Natural killer cell treated with Interleukin-12 subunit alpha and Interleukin-12 subunit beta and Interleukin-15 and Interleukin-18, amount 100 ng/mL, for 72 hours (primary cell): Measurements from ENCODE around the gene SLC22A12. TPM values are rescaled to one million over a fixed set of nuclear protein-coding genes. Genes with fewer than 3 reads are reported as not detected.

ENCODE experiments used
- ATAC-seq, 2 donors: fragments of 150-1000 bp; cut with Tn5 transposase in 1 of 2; sonication (Bioruptor Pico), chemical (Tn5 transposase) in 1 of 2; 2 replicates each; pipeline ENCODE4 v1.10.0; 2021
- DNase-seq: peaks from one replicate; pipeline ENCODE4 v3.0.0; 2022; ENCODE audit warnings: low spot score
- H3K27ac Mint-ChIP-seq, 2 donors: 1 replicate in 1 of 2; 2 replicates in 1 of 2; pipeline ENCODE4 v1.8.0; 2022; ENCODE audit warnings: mixed read lengths in 2 of 2, mild to moderate bottlenecking in 1 of 2, moderate library complexity in 1 of 2
- H3K27me3 Mint-ChIP-seq, 2 donors: 1 replicate in 1 of 2; 2 replicates in 1 of 2; pipeline ENCODE4 v1.8.0; 2022; ENCODE audit warnings: mixed read lengths in 2 of 2
- H3K36me3 Mint-ChIP-seq: one replicate; pipeline ENCODE4 v1.8.0; 2022; ENCODE audit warnings: mixed read lengths
- H3K4me1 Mint-ChIP-seq, 2 donors: 1 replicate in 1 of 2; 2 replicates in 1 of 2; pipeline ENCODE4 v1.8.0; 2022; ENCODE audit warnings: low read depth in 2 of 2, mixed read lengths in 2 of 2, mild to moderate bottlenecking in 1 of 2
- H3K4me3 Mint-ChIP-seq: one replicate; pipeline ENCODE4 v1.8.0; 2022; ENCODE audit warnings: mixed read lengths
- H3K9me3 Mint-ChIP-seq: 2 replicates; pipeline ENCODE4 v1.8.0; 2022; ENCODE audit warnings: mixed read lengths
- total RNA-seq, 2 donors: library from RNA; stranded (reverse); gene quantifications; one replicate each; pipeline ENCODE4 v1.2.3, GENCODE V29; 2022

The SLC22A12 gene
- total RNA-seq, 2 donors from 2014 or later: not detected

GRCh38 chr11:64608046-64608445 is 17.0 kb downstream of the SLC22A12 start:
- H3K36me3 Mint-ChIP-seq: no peaks in the 10 kb centered on the region
- H3K4me3 Mint-ChIP-seq: no peak overlapping the region
- H3K27me3 Mint-ChIP-seq: peaks cover 0 to 6% of the 10 kb centered on the region in 2 donors
- DNase-seq (no peak), ATAC-seq (no peak)
- no peak overlapping the region for H3K27ac Mint-ChIP-seq
- no peaks in the 10 kb centered on the region for H3K9me3 Mint-ChIP-seq
- no peaks in the 10 kb centered on the region for H3K4me1 Mint-ChIP-seq

- peaks cover 0 to 6% of the 10 kb centered on the region in 2 donors for H3K27me3 Mint-ChIP-seq
- H3K36me3 Mint-ChIP-seq: no peaks in the 10 kb centered on the region
- H3K9me3 Mint-ChIP-seq: no peaks in the 10 kb centered on the region
- no peak for ATAC-seq
- H3K4me1 Mint-ChIP-seq: no peaks in the 10 kb centered on the region
- H3K27ac Mint-ChIP-seq: no peak overlapping the region
- no peak overlapping the region for H3K4me3 Mint-ChIP-seq
- DNase-seq: no peak
Observed at GRCh38 chr11:64608636-64609035, 17.6 kb downstream of the SLC22A12 start.

GRCh38 chr11:64609436-64610047 is 18.5 kb downstream of the SLC22A12 start:
- Mint-ChIP-seq H3K4me3 (no peak overlapping the region), H3K36me3 (no peaks in the 10 kb centered on the region), H3K9me3 (no peaks in the 10 kb centered on the region), H3K27ac (no peak overlapping the region), H3K27me3 (peaks cover 0 to 5% of the 10 kb centered on the region in 2 donors), H3K4me1 (no peaks in the 10 kb centered on the region)
- ATAC-seq (peak in 1 of 2 donors; percentile 41), DNase-seq (no peak)

GRCh38 chr11:64610596-64610995 is 19.6 kb downstream of the SLC22A12 start:
- DNase-seq (no peak), ATAC-seq (no peak)
- Mint-ChIP-seq H3K27ac (no peak overlapping the region), H3K4me1 (no peaks in the 10 kb centered on the region), H3K36me3 (no peaks in the 10 kb centered on the region), H3K27me3 (no peaks in the 10 kb centered on the region), H3K9me3 (no peaks in the 10 kb centered on the region), H3K4me3 (no peak overlapping the region)

- ATAC-seq (no peak), DNase-seq (no peak)
- Mint-ChIP-seq H3K27me3 (no peaks in the 10 kb centered on the region), H3K9me3 (no peaks in the 10 kb centered on the region), H3K4me3 (no peak overlapping the region), H3K27ac (no peak overlapping the region), H3K4me1 (no peaks in the 10 kb centered on the region), H3K36me3 (no peaks in the 10 kb centered on the region)
Observed at GRCh38 chr11:64611176-64611575, 20.2 kb downstream of the SLC22A12 start.

- Mint-ChIP-seq H3K27me3 (no peaks in the 10 kb centered on the region), H3K4me3 (no peak overlapping the region), H3K4me1 (no peaks in the 10 kb centered on the region), H3K27ac (no peak overlapping the region), H3K36me3 (no peaks in the 10 kb centered on the region), H3K9me3 (no peaks in the 10 kb centered on the region)
- no peak for ATAC-seq
- DNase-seq: no peak
Observed at GRCh38 chr11:64611869-64612646, 21.0 kb downstream of the SLC22A12 start.

GRCh38 chr11:64613648-64614047 is 22.6 kb downstream of the SLC22A12 start:
- no peak overlapping the region for H3K4me3 Mint-ChIP-seq
- H3K4me1 Mint-ChIP-seq: no peaks in the 10 kb centered on the region
- ATAC-seq: no peak
- no peaks in the 10 kb centered on the region for H3K9me3 Mint-ChIP-seq
- H3K27ac Mint-ChIP-seq: no peak overlapping the region
- H3K36me3 Mint-ChIP-seq: no peaks in the 10 kb centered on the region
- DNase-seq: no peak
- no peaks in the 10 kb centered on the region for H3K27me3 Mint-ChIP-seq

- ATAC-seq (no peak), DNase-seq (no peak)
- H3K4me1 Mint-ChIP-seq: peaks cover 0 to 3% of the 10 kb centered on the region in 2 donors
- H3K36me3 Mint-ChIP-seq: no peaks in the 10 kb centered on the region
- H3K9me3 Mint-ChIP-seq: no peaks in the 10 kb centered on the region
- H3K27ac Mint-ChIP-seq: no peak overlapping the region
- no peak overlapping the region for H3K4me3 Mint-ChIP-seq
- H3K27me3 Mint-ChIP-seq: no peaks in the 10 kb centered on the region
Observed at GRCh38 chr11:64614917-64615316, 23.9 kb downstream of the SLC22A12 start.

GRCh38 chr11:64616817-64617216 is 25.8 kb downstream of the SLC22A12 start:
- H3K9me3 Mint-ChIP-seq: no peaks in the 10 kb centered on the region
- no peak overlapping the region for H3K4me3 Mint-ChIP-seq
- peaks cover 0 to 3% of the 10 kb centered on the region in 2 donors for H3K4me1 Mint-ChIP-seq
- no peak for ATAC-seq
- DNase-seq: no peak
- H3K36me3 Mint-ChIP-seq: no peaks in the 10 kb centered on the region
- H3K27me3 Mint-ChIP-seq: no peaks in the 10 kb centered on the region
- no peak overlapping the region for H3K27ac Mint-ChIP-seq

- Mint-ChIP-seq H3K27ac (no peak overlapping the region), H3K4me1 (peaks cover 0 to 3% of the 10 kb centered on the region in 2 donors)
- DNase-seq: no peak
Observed at GRCh38 chr11:64619196-64619595, 28.2 kb downstream of the SLC22A12 start.

GRCh38 chr11:64619811-64620380 is 28.9 kb downstream of the SLC22A12 start:
- ATAC-seq (no peak), DNase-seq (no peak)
- Mint-ChIP-seq H3K36me3 (no peaks in the 10 kb centered on the region), H3K4me3 (no peak overlapping the region), H3K27ac (no peak overlapping the region), H3K4me1 (peaks cover 0 to 3% of the 10 kb centered on the region in 2 donors), H3K27me3 (no peaks in the 10 kb centered on the region), H3K9me3 (no peaks in the 10 kb centered on the region)

More at GRCh38 chr11:64619196-64619595, 28.2 kb downstream of the SLC22A12 start:
- Mint-ChIP-seq H3K9me3 (no peaks in the 10 kb centered on the region), H3K36me3 (no peaks in the 10 kb centered on the region), H3K27me3 (no peaks in the 10 kb centered on the region), H3K4me3 (no peak overlapping the region)
- ATAC-seq: no peak

- Mint-ChIP-seq H3K27me3 (no peaks in the 10 kb centered on the region), H3K4me3 (no peak overlapping the region), H3K36me3 (no peaks in the 10 kb centered on the region), H3K4me1 (peaks cover 0 to 3% of the 10 kb centered on the region in 2 donors), H3K27ac (no peak overlapping the region), H3K9me3 (no peaks in the 10 kb centered on the region)
- ATAC-seq: no peak
- DNase-seq: no peak
Observed at GRCh38 chr11:64620381-64620971, 29.5 kb downstream of the SLC22A12 start.

- Mint-ChIP-seq H3K4me1 (peaks cover 0 to 3% of the 10 kb centered on the region in 2 donors), H3K36me3 (no peaks in the 10 kb centered on the region), H3K4me3 (no peak overlapping the region), H3K27me3 (no peaks in the 10 kb centered on the region), H3K27ac (no peak overlapping the region), H3K9me3 (no peaks in the 10 kb centered on the region)
- DNase-seq (no peak), ATAC-seq (no peak)
Observed at GRCh38 chr11:64621283-64622019, 30.4 kb downstream of the SLC22A12 start.
